H1 (cell line): ENCODE data around the gene ZNF615. TPM values are rescaled to one million over a fixed set of nuclear protein-coding genes. Genes with fewer than 3 reads are reported as not detected.

ENCODE experiments used
- CTCF ChIA-PET: fragments of 300-600 bp; sonication (Branson Sonifier 250); formaldehyde crosslinking; loops from one replicate; lab custom pipeline; 2021; ENCODE audit not compliant: partially characterized antibody; lab: Charles Lee
- POLR2A ChIA-PET: fragments of 300-600 bp; sonication (Branson Sonifier 250); formaldehyde crosslinking; loops from one replicate; lab custom pipeline; 2021; ENCODE audit warnings: inconsistent platforms; ENCODE audit not compliant: partially characterized antibody; lab: Charles Lee
- DNase-seq, 2 experiments: peaks; one replicate each; pipeline versions ENCODE4 v3.0.0 to v3.0.0-alpha.2; 2010 to 2022; ENCODE audit warnings: low spot score in 2 of 2, low read depth in 1 of 2, mixed read lengths in 1 of 2
- FAIRE-seq: peaks from 2 replicates; lab custom pipeline; 2011; peaks lifted over from hg19 to GRCh38; lab: Jason Lieb, UNC
- H2AFZ ChIP-seq: 2 replicates; pipeline ENCODE4 v1.8.1; 2012; ENCODE audit warnings: low read length, inconsistent platforms
- H2AK5ac ChIP-seq: 2 replicates; pipeline ENCODE4 v1.6.1; 2013; ENCODE audit warnings: low read depth, low read length
- H2BK120ac ChIP-seq: replicated peaks from 2 replicates; pipeline ENCODE3; 2013; ENCODE audit warnings: low read depth, low read length, inconsistent platforms
- H2BK12ac ChIP-seq: 2 replicates; pipeline ENCODE4 v1.6.1; 2013; ENCODE audit warnings: low read depth, low read length
- H2BK15ac ChIP-seq: 2 replicates; pipeline ENCODE4 v1.6.1; 2013; ENCODE audit warnings: low read length
- H2BK20ac ChIP-seq: 2 replicates; pipeline ENCODE4 v1.6.1; 2013; ENCODE audit warnings: low read length
- H2BK5ac ChIP-seq: 2 replicates; pipeline ENCODE4 v1.6.1; 2013; ENCODE audit warnings: low read depth, low read length
- H3K14ac ChIP-seq: 2 replicates; pipeline ENCODE4 v1.6.1; 2013; ENCODE audit warnings: inconsistent platforms; ENCODE audit not compliant: insufficient read length
- H3K18ac ChIP-seq: 2 replicates; pipeline ENCODE4 v1.6.1; 2013; ENCODE audit warnings: low read length; ENCODE audit errors: extremely low read depth
- H3K23ac ChIP-seq: 2 replicates; pipeline ENCODE4 v1.6.1; 2013; ENCODE audit warnings: inconsistent platforms; ENCODE audit not compliant: insufficient read length
- H3K23me2 ChIP-seq: 2 replicates; pipeline ENCODE4 v1.6.1; 2013; ENCODE audit warnings: low read depth, low read length
- H3K27ac ChIP-seq: 2 replicates; pipeline ENCODE4 v1.6.1; 2011; ENCODE audit warnings: low read depth, low read length, inconsistent platforms
- H3K27me3 ChIP-seq, 4 experiments: replicated peaks in 1 of 4; 1 replicate in 1 of 4; 2 replicates in 3 of 4; pipeline versions ENCODE4 v1.6.1 to v1.8.1; 2011 to 2013; ENCODE audit warnings: low read length in 3 of 4, mild to moderate bottlenecking in 3 of 4, inconsistent platforms in 2 of 4, mixed read lengths in 2 of 4, moderate library complexity in 1 of 4; ENCODE audit not compliant: control insufficient read depth in 3 of 4, insufficient read depth in 3 of 4; ENCODE audit errors: extremely low read depth in 1 of 4
- H3K36me3 ChIP-seq, 4 experiments: 2 replicates each; pipeline versions ENCODE4 v1.6.1 to v1.8.1; 2011 to 2013; ENCODE audit warnings: mild to moderate bottlenecking in 4 of 4, low read length in 3 of 4, moderate library complexity in 2 of 4, control low read depth in 1 of 4, inconsistent platforms in 1 of 4; ENCODE audit not compliant: insufficient read depth in 4 of 4, control insufficient read depth in 2 of 4
- H3K4ac ChIP-seq: replicated peaks from 2 replicates; pipeline ENCODE3; 2013; ENCODE audit warnings: low read length, low read depth, mixed read lengths, inconsistent platforms; ENCODE audit not compliant: insufficient read length
- H3K4me1 ChIP-seq, 4 experiments: replicated peaks in 1 of 4; 1 replicate in 1 of 4; 2 replicates in 3 of 4; pipeline versions ENCODE4 v1.6.1 to v1.8.1; 2011 to 2013; ENCODE audit warnings: low read length in 3 of 4, inconsistent platforms in 2 of 4, mixed read lengths in 1 of 4; ENCODE audit not compliant: insufficient read depth in 4 of 4, control insufficient read depth in 3 of 4
- H3K4me2 ChIP-seq, 2 experiments: 2 replicates each; pipeline versions ENCODE4 v1.6.1 to v1.8.1; 2011 to 2013; ENCODE audit warnings: low read depth in 2 of 2, low read length in 2 of 2, control low read depth in 1 of 2, inconsistent platforms in 1 of 2, mild to moderate bottlenecking in 1 of 2; ENCODE audit not compliant: insufficient read depth in 1 of 2
- H3K4me3 ChIP-seq, 4 experiments: fragments of 200-600, 300-600 bp in 1 of 4; sonication (generic), shearing (Covaris generic), sonication (Bioruptor Twin) in 1 of 4; 2 replicates each; pipeline versions ENCODE4 v1.5.1 to v1.8.1; 2011 to 2016; ENCODE audit warnings: low read length in 4 of 4, low read depth in 3 of 4, control low read depth in 2 of 4, inconsistent platforms in 2 of 4, mild to moderate bottlenecking in 2 of 4, mixed read lengths in 1 of 4, moderate library complexity in 1 of 4; ENCODE audit not compliant: insufficient read depth in 2 of 4; ENCODE audit errors: extremely low read depth in 1 of 4
- H3K56ac ChIP-seq: replicated peaks from 2 replicates; pipeline ENCODE3; 2013; ENCODE audit warnings: low read depth, mild to moderate bottlenecking, mixed read lengths, low read length, inconsistent platforms; ENCODE audit not compliant: insufficient read length
- H3K79me1 ChIP-seq: 2 replicates; pipeline ENCODE4 v1.6.1; 2013; ENCODE audit warnings: low read depth, low read length, control low read depth
- H3K79me2 ChIP-seq, 2 experiments: 2 replicates each; pipeline versions ENCODE4 v1.6.1 to v1.8.1; 2012 to 2013; ENCODE audit warnings: low read length in 2 of 2, mild to moderate bottlenecking in 2 of 2, inconsistent platforms in 1 of 2; ENCODE audit not compliant: insufficient read depth in 2 of 2, control insufficient read depth in 1 of 2
- H3K9ac ChIP-seq, 4 experiments: replicated peaks in 1 of 4; 1 replicate in 1 of 4; 2 replicates in 3 of 4; pipeline versions ENCODE4 v1.6.1 to v1.8.1; 2011 to 2013; ENCODE audit warnings: low read depth in 3 of 4, low read length in 3 of 4, control low read depth in 2 of 4, mild to moderate bottlenecking in 2 of 4, moderate library complexity in 2 of 4, inconsistent platforms in 1 of 4; ENCODE audit errors: extremely low read depth in 1 of 4
- H3K9me3 ChIP-seq, 2 experiments: 2 replicates each; pipeline versions ENCODE4 v1.6.1 to v1.8.1; 2012 to 2013; ENCODE audit warnings: mild to moderate bottlenecking in 2 of 2, moderate library complexity in 2 of 2, control low read depth in 1 of 2, inconsistent platforms in 1 of 2, low read depth in 1 of 2, low read length in 1 of 2, mixed read lengths in 1 of 2; ENCODE audit not compliant: insufficient read depth in 2 of 2
- H4K20me1 ChIP-seq, 2 experiments: replicated peaks in 1 of 2; 2 replicates each; pipeline versions ENCODE3 to v1.8.1; 2011 to 2013; ENCODE audit warnings: inconsistent platforms in 2 of 2, low read length in 2 of 2, mild to moderate bottlenecking in 1 of 2; ENCODE audit not compliant: insufficient read depth in 2 of 2, control insufficient read depth in 1 of 2
- H4K5ac ChIP-seq: 2 replicates; pipeline ENCODE4 v1.6.1; 2013; ENCODE audit warnings: low read length, low read depth, mixed read lengths, inconsistent platforms; ENCODE audit not compliant: insufficient read length
- H4K8ac ChIP-seq: 2 replicates; pipeline ENCODE4 v1.8.0; 2013; ENCODE audit warnings: mild to moderate bottlenecking, moderate library complexity, low read length, inconsistent platforms; ENCODE audit not compliant: insufficient read depth; ENCODE audit errors: extremely low read depth
- H4K91ac ChIP-seq: replicated peaks from 2 replicates; pipeline ENCODE3; 2013; ENCODE audit warnings: low read length, mixed read lengths, inconsistent platforms; ENCODE audit not compliant: insufficient read length
- ATF3 ChIP-seq: IDR thresholded peaks from 2 replicates; pipeline ENCODE4 v1.6.1; 2011; ENCODE audit warnings: low read depth, mild to moderate bottlenecking, low read length; ENCODE audit not compliant: insufficient read depth
- CEBPB ChIP-seq: IDR thresholded peaks from 2 replicates; pipeline ENCODE4 v1.6.1; 2012; ENCODE audit warnings: low read depth, low read length
- CREB1 ChIP-seq: IDR thresholded peaks from 2 replicates; pipeline ENCODE4 v1.6.1; 2012; ENCODE audit warnings: inconsistent platforms
- JUN ChIP-seq: IDR thresholded peaks from 2 replicates; pipeline ENCODE4 v1.6.1; 2011; ENCODE audit warnings: low read depth, mild to moderate bottlenecking, improper control_type of control experiment, low read length
- KDM5A ChIP-seq: fragments of 200-600 bp; IDR thresholded peaks from 2 replicates; pipeline ENCODE4 v1.7.1; 2012; ENCODE audit warnings: mild to moderate bottlenecking, low read length, inconsistent platforms, mixed read lengths
- MAFK ChIP-seq: IDR thresholded peaks from 2 replicates; pipeline ENCODE4 v1.6.1; 2012; ENCODE audit warnings: low read depth, mild to moderate bottlenecking, improper control_type of control experiment, low read length
- PHF8 ChIP-seq: fragments of 200-600 bp; sonication (generic); conservative IDR thresholded peaks from 2 replicates; pipeline ENCODE4 v1.7.1; 2012; ENCODE audit warnings: low read depth, mild to moderate bottlenecking, inconsistent platforms, low read length, moderate library complexity
- POLR2A ChIP-seq, 2 experiments: IDR thresholded peaks; 1 replicate in 1 of 2; 2 replicates in 1 of 2; pipeline ENCODE4 v1.6.1; 2011; ENCODE audit warnings: low read depth in 2 of 2, low read length in 2 of 2, mild to moderate bottlenecking in 2 of 2; ENCODE audit errors: control extremely low read depth in 1 of 2
- SAP30 ChIP-seq: fragments of 300-600 bp; sonication (generic); IDR thresholded peaks from 2 replicates; pipeline ENCODE4 v1.7.1; 2012; ENCODE audit warnings: low read length, moderate library complexity, mild to moderate bottlenecking, inconsistent platforms; ENCODE audit not compliant: insufficient read depth, insufficient replicate concordance
- SP1 ChIP-seq: IDR thresholded peaks from 2 replicates; pipeline ENCODE4 v1.6.1; 2011; ENCODE audit warnings: low read depth, low read length
- SRF ChIP-seq: IDR thresholded peaks from 2 replicates; pipeline ENCODE4 v1.6.1; 2011; ENCODE audit warnings: mild to moderate bottlenecking, low read depth, low read length, moderate library complexity
- SUZ12 ChIP-seq: fragments of 200-600 bp; sonication (generic); IDR thresholded peaks from 2 replicates; pipeline ENCODE4 v1.6.1; 2012; ENCODE audit warnings: mild to moderate bottlenecking, inconsistent platforms, low read length, moderate library complexity, mixed read lengths
- USF2 ChIP-seq: IDR thresholded peaks from 2 replicates; pipeline ENCODE4 v1.6.1; 2011; ENCODE audit warnings: low read length, improper control_type of control experiment
- WGBS, 2 experiments: shearing (Covaris generic) in 1 of 2; methylation state at CpG; one replicate each; pipeline versions ENCODE4 v1.1.6 to v1.1.7; 2013 to 2015; ENCODE audit warnings: low lambda C conversion rate in 2 of 2, mixed read lengths in 2 of 2, inconsistent platforms in 1 of 2, low coverage in 1 of 2, missing lambda C conversion rate in 1 of 2; ENCODE audit not compliant: insufficient replicate concordance in 2 of 2, insufficient coverage in 1 of 2, insufficient read length in 1 of 2; ENCODE audit errors: extremely low coverage in 1 of 2, missing lambda C conversion rate in 1 of 2; 5-methylcytosine and 5-hydroxymethylcytosine counted together
- polyA plus RNA-seq, 7 experiments: library from polyadenylated mRNA; depleted of rRNA in 3 of 7; stranded (reverse) in 5 of 7; unstranded in 2 of 7; fragments of >200 nt in 5 of 7; fragments of 200-250 nt in 2 of 7; gene quantifications; 1 replicate in 5 of 7; 2 replicates in 1 of 7; 4 replicates in 1 of 7; pipeline versions ENCODE4 v1.2.1 to v1.2.3, GENCODE V29; 2011 to 2013; ENCODE audit warnings: missing spikeins in 2 of 7, mixed read lengths in 2 of 7
- total RNA-seq: library from RNA; stranded (reverse); fragmentation: NEBNext Ultra II Directional; extraction: Animal tissue kit (Norgen Biotek cat#: 25700); gene quantifications from 2 replicates; pipeline ENCODE4 v1.2.1, GENCODE V29; 2021

ZNF615 gene
- total and polyA plus RNA-seq, 2 of the 8 experiments (the other 6 are each of a cell fraction or from before 2014, with no cell fraction given): 2.8 to 7.5 TPM

- FAIRE-seq: no peak
- H2BK12ac ChIP-seq: no peak overlapping the region
Measured at GRCh38 chr19:51978882-51979281, 29.1 kb downstream of the ZNF615 start.

More at GRCh38 chr19:51978882-51979281, 29.1 kb downstream of the ZNF615 start:
- peaks cover 27 to 47% of the 10 kb centered on the region in 2 experiments for H3K9me3 ChIP-seq
- CTCF ChIA-PET: no interaction called here
- no peak overlapping the region for H4K91ac ChIP-seq
- POLR2A ChIA-PET: interaction anchor here (1.1 to 1.4 kb wide), 2 partner anchors 10 to 77 kb away, joined by 3 to 5 read pairs; no protein-coding TSS in a partner anchor
- H2AFZ ChIP-seq: no peak overlapping the region
- H3K56ac ChIP-seq: no peak overlapping the region
- H3K79me2 ChIP-seq: peaks cover 0 to 47% of the 10 kb centered on the region in 2 experiments; a peak in 2 of 4 replicates
- no peak overlapping the region for H4K8ac ChIP-seq
- no peak overlapping the region for H3K9ac ChIP-seq
- H3K23me2 ChIP-seq: no peaks in the 10 kb centered on the region
- H4K20me1 ChIP-seq: no peaks in the 10 kb centered on the region
- no peak overlapping the region for H3K14ac ChIP-seq
- H2BK5ac ChIP-seq: no peak overlapping the region
- no peak overlapping the region for H3K4me2 ChIP-seq
- H2BK15ac ChIP-seq: no peak overlapping the region
- peaks cover 0 to 20% (median 4%) of the 10 kb centered on the region in 4 experiments; a peak in 4 of 8 replicates for H3K36me3 ChIP-seq
- no peaks in the 10 kb centered on the region for H3K79me1 ChIP-seq
- no peak overlapping the region for H2AK5ac ChIP-seq
- H3K4me1 ChIP-seq: no peaks in the 10 kb centered on the region
- no peaks in the 10 kb centered on the region for H3K27me3 ChIP-seq
- no peak overlapping the region for H3K23ac ChIP-seq
- no peak overlapping the region for H3K27ac ChIP-seq
- H3K4ac ChIP-seq: no peak overlapping the region
- no peak for DNase-seq
- 90% methylated on average over 3 of the region's 4 CpGs; no CpG with 5 or more reads in 1 of the 2 experiments for WGBS, 2 experiments
- no peak overlapping the region for H4K5ac ChIP-seq
- no peak overlapping the region for H2BK20ac ChIP-seq
- TF ChIP-seq SAP30: no peak
- TF ChIP-seq MAFK: no peak
- no peak for TF ChIP-seq JUN
- TF ChIP-seq CEBPB: no peak
- no peak for TF ChIP-seq SP1
- no peak for TF ChIP-seq POLR2A (IDR thresholded peaks at IDR 0.05; ENCODE audit: control extremely low read depth in 1 of 2, low read depth in 2 of 2, low read length in 2 of 2)
- no peak for TF ChIP-seq CREB1
- no peak for TF ChIP-seq PHF8
- TF ChIP-seq USF2: no peak
- TF ChIP-seq ATF3: no peak
- no peak for TF ChIP-seq SRF
- TF ChIP-seq SUZ12: no peak
- TF ChIP-seq KDM5A: no peak
- no peak overlapping the region for H3K4me3 ChIP-seq
- no peak overlapping the region for H3K18ac ChIP-seq
- H2BK120ac ChIP-seq: no peak overlapping the region
